ENCODE data around the gene TBC1D17.
"Not testable (repeated sequence)": the region's sequence is repeated elsewhere in the genome, so short reads cannot be mapped to it uniquely, and the experiment has no call there.

TBC1D17 gene

GRCh38 chr19:49924004-49924880 is 46.7 kb downstream of the TBC1D17 start:
- H2AFZ ChIP-seq (ENCODE audit: low read length), result no peak overlapping the region
- H3F3A ChIP-seq (ENCODE audit: insufficient read depth, low read length), result peaks cover 3% of the 10 kb centered on the region; the same call in 1 of the 2 replicates
- H4K20me1 ChIP-seq (ENCODE audit: insufficient read depth, low read length), result peaks cover 14% of the 10 kb centered on the region; the same call in 1 of the 2 replicates
- peaks cover 100% of the 10 kb centered on the region for H3K79me2 ChIP-seq (ENCODE audit: low read length)
- no peak for DNase-seq
- H3K27ac ChIP-seq (ENCODE audit: low read length), result no peak overlapping the region
- no peak overlapping the region for H3K9ac ChIP-seq (ENCODE audit: low read length)
- H3K27me3 ChIP-seq (replicated peaks; ENCODE audit: insufficient read depth, low read length), result no peaks in the 10 kb centered on the region
- peaks cover 13% of the 10 kb centered on the region for H3K36me3 ChIP-seq (replicated peaks; ENCODE audit: insufficient read depth, low read length)
- H3K4me1 ChIP-seq (ENCODE audit: low read length), result peaks cover 12% of the 10 kb centered on the region
- H3K9me3 ChIP-seq (replicated peaks; ENCODE audit: insufficient read depth, low read length), result no peaks in the 10 kb centered on the region
- H3K4me3 ChIP-seq (ENCODE audit: low read length), result no peak overlapping the region
- H3K4me2 ChIP-seq (ENCODE audit: low read depth, low read length), result no peak overlapping the region
- no peaks in the 10 kb centered on the region for H3K9me2 ChIP-seq (replicated peaks; ENCODE audit: insufficient read depth, low read length)
- no peak for TF ChIP-seq CTCF (IDR thresholded peaks at IDR 0.05; ENCODE audit: low read length)
- no peak for TF ChIP-seq EZH2phosphoT487 (IDR thresholded peaks at IDR 0.05; ENCODE audit: low read length)
- TF ChIP-seq EZH2 (optimal IDR thresholded peaks at IDR 0.05; ENCODE audit: low read depth, low read length), result no peak

GRCh38 chr19:49924881-49925210 is 47.3 kb downstream of the TBC1D17 start:
- peaks cover 12% of the 10 kb centered on the region for H3K4me1 ChIP-seq (ENCODE audit: low read length)
- H3K4me3 ChIP-seq (ENCODE audit: low read length); H3K27me3 ChIP-seq (replicated peaks; ENCODE audit: insufficient read depth, low read length); H3K9ac ChIP-seq (ENCODE audit: low read length); H3K9me2 ChIP-seq (replicated peaks; ENCODE audit: insufficient read depth, low read length); H3K4me2 ChIP-seq (ENCODE audit: low read depth, low read length); H4K20me1 ChIP-seq (ENCODE audit: insufficient read depth, low read length); H2AFZ ChIP-seq (ENCODE audit: low read length); H3F3A ChIP-seq (ENCODE audit: insufficient read depth, low read length); DNase-seq; H3K9me3 ChIP-seq (replicated peaks; ENCODE audit: insufficient read depth, low read length); H3K27ac ChIP-seq (ENCODE audit: low read length): not testable (repeated sequence)
- peaks cover 13% of the 10 kb centered on the region for H3K36me3 ChIP-seq (replicated peaks; ENCODE audit: insufficient read depth, low read length)
- H3K79me2 ChIP-seq (ENCODE audit: low read length), result peaks cover 95% of the 10 kb centered on the region

- Histone ChIP-seq H3K4me2 (ENCODE audit: low read depth, low read length) (no peak overlapping the region), H3K36me3 (replicated peaks; ENCODE audit: insufficient read depth, low read length) (peaks cover 13% of the 10 kb centered on the region)
These were observed 48.0 kb downstream of the TBC1D17 start for GRCh38 chr19:49925486-49925885.

More at GRCh38 chr19:49925486-49925885, 48.0 kb downstream of the TBC1D17 start:
- no peak overlapping the region for H3K9ac ChIP-seq (ENCODE audit: low read length)
- H3K27ac ChIP-seq (ENCODE audit: low read length), result no peak overlapping the region
- H3K27me3 ChIP-seq (replicated peaks; ENCODE audit: insufficient read depth, low read length), result no peaks in the 10 kb centered on the region
- peaks cover 9% of the 10 kb centered on the region; the same call in 1 of the 2 replicates for H4K20me1 ChIP-seq (ENCODE audit: insufficient read depth, low read length)
- no peaks in the 10 kb centered on the region for H3K9me3 ChIP-seq (replicated peaks; ENCODE audit: insufficient read depth, low read length)
- H3F3A ChIP-seq (ENCODE audit: insufficient read depth, low read length), result peaks cover 3% of the 10 kb centered on the region
- peaks cover 16% of the 10 kb centered on the region for H3K4me1 ChIP-seq (ENCODE audit: low read length)
- H2AFZ ChIP-seq (ENCODE audit: low read length), result no peak overlapping the region
- H3K9me2 ChIP-seq (replicated peaks; ENCODE audit: insufficient read depth, low read length), result no peaks in the 10 kb centered on the region
- TF ChIP-seq CTCF (IDR thresholded peaks at IDR 0.05; ENCODE audit: low read length) (no peak), EZH2phosphoT487 (IDR thresholded peaks at IDR 0.05; ENCODE audit: low read length) (no peak), EZH2 (optimal IDR thresholded peaks at IDR 0.05; ENCODE audit: low read depth, low read length) (no peak)
- no peak overlapping the region for H3K4me3 ChIP-seq (ENCODE audit: low read length)
- H3K79me2 ChIP-seq (ENCODE audit: low read length), result peaks cover 89% of the 10 kb centered on the region
- DNase-seq, result no peak

Measured in MM.1S (cell line).